OCI-LY7 (cell line): ENCODE measurements around the gene PCDH9. TPM values are rescaled to one million over a fixed set of nuclear protein-coding genes. Genes with fewer than 3 reads are reported as not detected.

Experiments used
- BruUV-seq: library from RNA; stranded (reverse); fragments of 400-500 nt; replicated peaks from 2 replicates; lab custom pipeline; 2021; lab: Mats Ljungman, UMichigan
- CTCF ChIA-PET: fragments of 300-600 bp; sonication (Branson Sonifier 250); formaldehyde crosslinking; loops from one replicate; lab custom pipeline; 2022; ENCODE audit warnings: antibody characterized with exemption; ENCODE audit not compliant: unreplicated experiment; lab: Charles Lee
- POLR2A ChIA-PET: fragments of 300-600 bp; sonication (Branson Sonifier 250); formaldehyde crosslinking; loops from one replicate; lab custom pipeline; 2022; ENCODE audit warnings: antibody characterized with exemption; lab: Charles Lee
- DNase-seq: peaks from one replicate; pipeline ENCODE4 v3.0.0-alpha.2; 2015; ENCODE audit warnings: low spot score
- H2AFZ ChIP-seq: fragments of 200-600 bp; sonication (generic), shearing (Covaris generic); 2 replicates; pipeline ENCODE4 v1.6.1; 2014; ENCODE audit warnings: mild to moderate bottlenecking, antibody characterized with exemption, low read length, moderate library complexity
- H3K27ac ChIP-seq: fragments of 200-600 bp; sonication (generic); 2 replicates; pipeline ENCODE4 v1.5.1; 2014; ENCODE audit warnings: mixed run types, low read depth, mild to moderate bottlenecking, moderate library complexity, low read length, inconsistent platforms; ENCODE audit not compliant: poor library complexity, severe bottlenecking
- H3K36me3 ChIP-seq: fragments of 200-600 bp; sonication (generic); 2 replicates; pipeline ENCODE4 v1.6.1; 2014; ENCODE audit warnings: mild to moderate bottlenecking, antibody characterized with exemption, low read length, moderate library complexity, mixed read lengths; ENCODE audit not compliant: insufficient read depth
- H3K4me1 ChIP-seq: fragments of 200-600 bp; sonication (generic); 2 replicates; pipeline ENCODE4 v1.5.1; 2014; ENCODE audit warnings: mild to moderate bottlenecking, low read length; ENCODE audit not compliant: insufficient read depth, poor library complexity, severe bottlenecking
- H3K4me2 ChIP-seq: fragments of 200-600 bp; sonication (generic); 2 replicates; pipeline ENCODE4 v1.6.1; 2014; ENCODE audit warnings: mild to moderate bottlenecking, low read length
- H3K4me3 ChIP-seq: fragments of 200-600 bp; sonication (generic); 2 replicates; pipeline ENCODE4 v1.5.1; 2014; ENCODE audit warnings: mild to moderate bottlenecking, low read depth, low read length; ENCODE audit not compliant: poor library complexity, severe bottlenecking
- H3K79me2 ChIP-seq: fragments of 200-600 bp; sonication (generic); 2 replicates; pipeline ENCODE4 v1.6.1; 2016; ENCODE audit warnings: low read depth, mild to moderate bottlenecking, low read length, moderate library complexity, mixed read lengths; ENCODE audit not compliant: insufficient read depth
- H3K9me2 ChIP-seq: fragments of 200-600 bp; sonication (generic); 2 replicates; pipeline ENCODE4 v1.6.1; 2016; ENCODE audit warnings: mild to moderate bottlenecking, low read length, mixed read lengths; ENCODE audit not compliant: insufficient read depth
- H3K9me3 ChIP-seq: fragments of 200-600 bp; sonication (generic); 2 replicates; pipeline ENCODE4 v1.6.1; 2014; ENCODE audit warnings: mild to moderate bottlenecking, mixed run types, low read length, mixed read lengths
- H4K20me1 ChIP-seq: fragments of 200-600 bp; sonication (generic); 2 replicates; pipeline ENCODE4 v1.6.1; 2014; ENCODE audit warnings: mild to moderate bottlenecking, antibody characterized with exemption, low read length, moderate library complexity, mixed read lengths; ENCODE audit not compliant: insufficient read depth
- CTCF ChIP-seq: fragments of 200-600 bp; sonication (generic); conservative IDR thresholded peaks from 2 replicates; pipeline ENCODE4 v1.5.1; 2014; ENCODE audit warnings: mild to moderate bottlenecking, antibody characterized with exemption, low read length, moderate library complexity, mixed read lengths
- EZH2phosphoT487 ChIP-seq: fragments of 200-600 bp; sonication (generic); IDR thresholded peaks from 2 replicates; pipeline ENCODE4 v1.6.1; 2018; ENCODE audit warnings: low read depth, borderline replicate concordance, mild to moderate bottlenecking, mixed run types, antibody characterized with exemption, low read length, moderate library complexity, mixed read lengths
- intact Hi-C: fragments of 100-400 bp; cut with micrococcal nuclease; formaldehyde crosslinking; loops from one replicate; pipeline ENCODE4 v1.10.0; 2022; ENCODE audit not compliant: unreplicated experiment
- total RNA-seq, 2 experiments: library from RNA; depleted of rRNA in 1 of 2; stranded (reverse); fragments of >200 nt in 1 of 2; shearing (Covaris generic) in 1 of 2; gene quantifications; 2 replicates each; pipeline ENCODE4 v1.2.3, GENCODE V29; 2014 to 2022

Gene PCDH9
- total RNA-seq, 2 experiments from 2014 or later, result 20.1 to 26.0 TPM

- intact Hi-C loops, result no loop called here
- H3K36me3 ChIP-seq, result no peaks in the 10 kb centered on the region
- CTCF ChIA-PET, result interaction anchor here (0.5 kb wide), 1 partner anchor 673 kb away, joined by 3 read pairs; no protein-coding TSS in a partner anchor
- H3K9me3 ChIP-seq, result no peaks in the 10 kb centered on the region
- no peak for TF ChIP-seq CTCF
- TF ChIP-seq EZH2phosphoT487, result no peak
- peaks cover 10% of the 10 kb centered on the region for H3K4me1 ChIP-seq
- H3K9me2 ChIP-seq, result no peaks in the 10 kb centered on the region
- BruUV-seq, result no TSS peak
- H3K4me3 ChIP-seq, result no peak overlapping the region
- POLR2A ChIA-PET, result interaction anchor here (0.9 to 1.5 kb wide), 2 partner anchors 12 to 126 kb away, joined by 3 read pairs; no protein-coding TSS in a partner anchor
- 0 out of 2 replicates have a peak overlapping the region, but pooled peaks have one; percentile 4 for H2AFZ ChIP-seq
- no peaks in the 10 kb centered on the region for H3K79me2 ChIP-seq
- no peak overlapping the region for H3K4me2 ChIP-seq
- H3K27ac ChIP-seq, result no peak overlapping the region
- no peak for DNase-seq
- no peaks in the 10 kb centered on the region for H4K20me1 ChIP-seq
Measured at GRCh38 chr13:66563076-66563475, 667.1 kb downstream of the PCDH9 start.

GRCh38 chr13:66562054-66562453 is 668.1 kb downstream of the PCDH9 start:
- no peak overlapping the region for H3K4me3 ChIP-seq
- no peaks in the 10 kb centered on the region for H3K9me3 ChIP-seq
- no peak overlapping the region for H3K4me2 ChIP-seq
- no peak for DNase-seq
- no peaks in the 10 kb centered on the region for H3K36me3 ChIP-seq
- POLR2A ChIA-PET, result interaction anchor here (0.9 to 1.5 kb wide), 3 partner anchors 11 to 125 kb away, joined by 3 to 4 read pairs (median 4); no protein-coding TSS in a partner anchor
- BruUV-seq, result no TSS peak
- intact Hi-C loops, result no loop called here
- H3K9me2 ChIP-seq, result no peaks in the 10 kb centered on the region
- H3K4me1 ChIP-seq, result peaks cover 11% of the 10 kb centered on the region
- H3K79me2 ChIP-seq, result no peaks in the 10 kb centered on the region
- H2AFZ ChIP-seq, result no peak overlapping the region
- CTCF ChIA-PET, result no interaction called here
- H3K27ac ChIP-seq, result no peak overlapping the region
- no peak for TF ChIP-seq EZH2phosphoT487
- TF ChIP-seq CTCF, result no peak
- H4K20me1 ChIP-seq, result no peaks in the 10 kb centered on the region

GRCh38 chr13:66560991-66561390 is 669.1 kb downstream of the PCDH9 start:
- H3K4me3 ChIP-seq, result no peak overlapping the region
- no peaks in the 10 kb centered on the region for H3K9me2 ChIP-seq
- no peaks in the 10 kb centered on the region for H3K36me3 ChIP-seq
- H3K9me3 ChIP-seq, result no peaks in the 10 kb centered on the region
- intact Hi-C loops, result no loop called here
- peaks cover 11% of the 10 kb centered on the region for H3K4me1 ChIP-seq
- no peak overlapping the region for H3K27ac ChIP-seq
- no peak for DNase-seq
- no peaks in the 10 kb centered on the region for H3K79me2 ChIP-seq
- no TSS peak for BruUV-seq
- CTCF ChIA-PET, result no interaction called here
- H2AFZ ChIP-seq, result no peak overlapping the region
- POLR2A ChIA-PET, result no interaction called here
- H3K4me2 ChIP-seq, result no peak overlapping the region
- no peaks in the 10 kb centered on the region for H4K20me1 ChIP-seq
- TF ChIP-seq EZH2phosphoT487 (no peak), CTCF (no peak)
